GM15510 (cell line): ENCODE data around the gene PDE4A.

ENCODE experiments used
- POLR2A ChIP-seq: IDR thresholded peaks from 3 replicates; pipeline ENCODE4 v1.6.1; 2011; ENCODE audit warnings: borderline replicate concordance; ENCODE audit not compliant: insufficient read length; ENCODE audit errors: extremely low read depth

Gene PDE4A

GRCh38 chr19:10432736-10433130, 12.4 kb downstream of the PDE4A start:
- TF ChIP-seq POLR2A: no peak

- no peak for TF ChIP-seq POLR2A
These were observed 12.8 kb downstream of the PDE4A start for GRCh38 chr19:10433131-10433536.

- TF ChIP-seq POLR2A: no peak
These were observed 19.2 kb downstream of the PDE4A start for GRCh38 chr19:10439588-10439987.

GRCh38 chr19:10442698-10443097, 22.4 kb downstream of the PDE4A start:
- TF ChIP-seq POLR2A: no peak

- no peak for TF ChIP-seq POLR2A
These were observed 28.7 kb downstream of the PDE4A start for GRCh38 chr19:10449037-10449436.

- TF ChIP-seq POLR2A: no peak
These were observed 30.0 kb downstream of the PDE4A start for GRCh38 chr19:10450191-10450852.

- TF ChIP-seq POLR2A: no peak
These were observed 30.7 kb downstream of the PDE4A start for GRCh38 chr19:10450853-10451609.

- no peak for TF ChIP-seq POLR2A
These were observed 32.6 kb downstream of the PDE4A start for GRCh38 chr19:10452726-10453618.

GRCh38 chr19:10453852-10454251, 33.5 kb downstream of the PDE4A start:
- no peak for TF ChIP-seq POLR2A

GRCh38 chr19:10454267-10454666, 33.9 kb downstream of the PDE4A start:
- TF ChIP-seq POLR2A: no peak

- TF ChIP-seq POLR2A: no peak
These were observed 40.3 kb downstream of the PDE4A start for GRCh38 chr19:10460714-10461046.

GRCh38 chr19:10461047-10461949, 41.0 kb downstream of the PDE4A start:
- TF ChIP-seq POLR2A: no peak

- TF ChIP-seq POLR2A: no peak
These were observed 42.2 kb downstream of the PDE4A start for GRCh38 chr19:10462557-10462956.

GRCh38 chr19:10464456-10464855, 44.1 kb downstream of the PDE4A start:
- no peak for TF ChIP-seq POLR2A
